GM12801 (cell line): ENCODE measurements around the gene PPP1CA.

ENCODE experiments used
- CTCF ChIP-seq: IDR thresholded peaks from one replicate; pipeline ENCODE4 v1.5.1; 2011; ENCODE audit warnings: control low read depth; ENCODE audit not compliant: insufficient read length; ENCODE audit errors: extremely low read depth

PPP1CA gene

GRCh38 chr11:67423466-67423865 lies 21.8 kb upstream of the PPP1CA start:
- TF ChIP-seq CTCF = no peak

- no peak for TF ChIP-seq CTCF
These were observed 21.2 kb upstream of the PPP1CA start for GRCh38 chr11:67422891-67423290.

- no peak for TF ChIP-seq CTCF
These were observed 19.9 kb upstream of the PPP1CA start for GRCh38 chr11:67421430-67422031.

- TF ChIP-seq CTCF = no peak
These were observed 19.2 kb upstream of the PPP1CA start for GRCh38 chr11:67420646-67421429.

GRCh38 chr11:67420147-67420645 lies 18.5 kb upstream of the PPP1CA start:
- no peak for TF ChIP-seq CTCF

- TF ChIP-seq CTCF = no peak
These were observed 17.8 kb upstream of the PPP1CA start for GRCh38 chr11:67419325-67420049.

- TF ChIP-seq CTCF = no peak
These were observed 17.0 kb upstream of the PPP1CA start for GRCh38 chr11:67418476-67419281.
